ENCODE data around the gene SRD5A1.

- TF ChIP-seq CTCF (IDR thresholded peaks at IDR 0.05) (no peak), POLR2A (IDR thresholded peaks at IDR 0.05) (no peak)
These were observed 70.6 kb downstream of the SRD5A1 start for GRCh38 chr5:6703806-6704205.

Data from adrenal gland (tissue), 5 donors.